ENCODE results near the gene DHX57. TPM values are rescaled to one million over a fixed set of nuclear protein-coding genes. Genes with fewer than 3 reads are reported as not detected.

DHX57 gene
- total and polyA plus RNA-seq, 2 donors (not counting 3 experiments of a cell fraction or from before 2014, with no cell fraction given), result 8.7 to 28.2 TPM

- H3K9ac ChIP-seq (replicated peaks; ENCODE audit: extremely low read depth, insufficient read depth, low read length), result no peak overlapping the region
- H3K4me1 ChIP-seq (ENCODE audit: control insufficient read depth, extremely low read depth, insufficient read depth, low read length), result no peaks in the 10 kb centered on the region
- FAIRE-seq, result no peak
- no peaks in the 10 kb centered on the region for H3K27me3 ChIP-seq (ENCODE audit: control insufficient read depth in 2 of 2, insufficient read depth in 2 of 2, low read length in 2 of 2)
- ChIA-PET CTCF (no interaction called here), POLR2A (no interaction called here)
- no TSS peak for BruUV-seq (replicated peaks)
- no peak overlapping the region for H3K4me2 ChIP-seq (ENCODE audit: insufficient read depth, low read length)
- no peak overlapping the region for H3K27ac ChIP-seq (ENCODE audit: insufficient read depth, low read depth, low read length)
- H2AFZ ChIP-seq (ENCODE audit: low read depth, low read length), result no peak overlapping the region
- TF ChIP-seq POLR2AphosphoS5 (IDR thresholded peaks at IDR 0.05; ENCODE audit: insufficient read depth, low read depth, low read length) (no peak), CTCF (IDR thresholded peaks at IDR 0.05; ENCODE audit: extremely low read depth in 1 of 2, insufficient read depth in 1 of 2, low read depth in 1 of 2, low read length in 2 of 2) (no peak), MAX (IDR thresholded peaks at IDR 0.05; ENCODE audit: insufficient read depth, insufficient read length) (no peak), EZH2 (IDR thresholded peaks at IDR 0.05; ENCODE audit: borderline replicate concordance, low read depth, low read length, severe bottlenecking) (no peak), FOS (IDR thresholded peaks at IDR 0.05; ENCODE audit: borderline replicate concordance, insufficient read depth, low read length) (no peak), POLR2A (IDR thresholded peaks at IDR 0.05; ENCODE audit: low read depth, low read length) (no peak), GATA2 (IDR thresholded peaks at IDR 0.05; ENCODE audit: insufficient read depth, insufficient read length, low read depth, low read length) (no peak), JUN (IDR thresholded peaks at IDR 0.05; ENCODE audit: borderline replicate concordance, insufficient read depth, insufficient read length, low read depth) (no peak)
- intact Hi-C loops (cut with micrococcal nuclease) (no loop called here), dilution Hi-C loops (cut with MboI; ENCODE audit: extremely low pct_ligation_motif_present, low sequenced_read_pairs) (no loop called here)
- H3K9me3 ChIP-seq (replicated peaks; ENCODE audit: control insufficient read depth, insufficient read depth, low read length), result no peaks in the 10 kb centered on the region
- H3K4me3 ChIP-seq (replicated peaks in 1 of 3; ENCODE audit: insufficient read depth in 1 of 3, low read depth in 1 of 3, low read length in 3 of 3), result no peak overlapping the region
- no peaks in the 10 kb centered on the region for H3K9me1 ChIP-seq (replicated peaks; ENCODE audit: control insufficient read depth, extremely low read depth, insufficient read depth, low read length)
- DNase-seq (ENCODE audit: low read depth, low spot score), result no peak
- no peaks in the 10 kb centered on the region for H3K36me3 ChIP-seq (ENCODE audit: control insufficient read depth in 2 of 2, extremely low read depth in 1 of 2, insufficient read depth in 2 of 2, low read length in 2 of 2)
- no peaks in the 10 kb centered on the region for H4K20me1 ChIP-seq (replicated peaks; ENCODE audit: control insufficient read depth, extremely low read depth, insufficient read depth, low read length)
- H3K79me2 ChIP-seq (ENCODE audit: control insufficient read depth, insufficient read depth, low read length), result no peaks in the 10 kb centered on the region
These were observed 12.3 kb upstream of the DHX57 start for GRCh38 chr2:38887902-38888554.
